LNCAP (cell line): ENCODE measurements around the gene DNAH17.

Source experiments
- TF ChIP-seq, protein P1 (sequence below): fragments of 450-650 bp; IDR thresholded peaks from 2 replicates; pipeline ENCODE4 v1.5.1; 2017; ENCODE audit warnings: mild to moderate bottlenecking

The DNAH17 gene

DNA sequence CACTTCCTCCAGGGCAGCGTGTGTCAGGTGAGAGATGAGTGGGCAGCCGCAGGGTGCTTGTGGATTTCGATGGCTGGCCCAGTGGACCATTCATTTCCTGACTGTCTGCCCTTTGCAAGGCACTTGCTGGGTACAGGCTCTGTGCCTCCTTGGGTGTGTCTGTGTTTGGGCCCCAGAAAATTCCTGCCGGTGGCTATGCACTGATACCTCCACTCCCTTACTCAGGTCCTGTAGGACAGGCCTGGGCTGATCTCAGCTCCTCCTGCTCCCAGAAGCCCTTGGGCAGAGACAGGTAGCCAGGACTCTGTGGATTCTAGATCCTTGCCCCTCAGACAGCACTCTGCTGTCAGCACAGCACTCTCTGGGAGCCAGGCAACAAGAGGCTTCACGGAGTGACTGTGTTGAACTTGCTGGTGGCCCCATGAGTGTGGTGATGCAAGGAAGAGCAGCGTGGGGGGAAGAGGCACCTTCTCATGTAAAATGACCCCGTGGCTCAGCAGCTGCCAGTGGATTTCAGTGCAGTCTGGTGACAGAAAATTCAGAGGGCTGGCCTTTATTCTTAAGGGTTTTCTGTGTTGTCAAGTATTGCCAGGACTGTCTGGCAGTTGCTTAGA is 169.7 kb downstream of the DNAH17 start:
- TF ChIP-seq, protein P1, sequence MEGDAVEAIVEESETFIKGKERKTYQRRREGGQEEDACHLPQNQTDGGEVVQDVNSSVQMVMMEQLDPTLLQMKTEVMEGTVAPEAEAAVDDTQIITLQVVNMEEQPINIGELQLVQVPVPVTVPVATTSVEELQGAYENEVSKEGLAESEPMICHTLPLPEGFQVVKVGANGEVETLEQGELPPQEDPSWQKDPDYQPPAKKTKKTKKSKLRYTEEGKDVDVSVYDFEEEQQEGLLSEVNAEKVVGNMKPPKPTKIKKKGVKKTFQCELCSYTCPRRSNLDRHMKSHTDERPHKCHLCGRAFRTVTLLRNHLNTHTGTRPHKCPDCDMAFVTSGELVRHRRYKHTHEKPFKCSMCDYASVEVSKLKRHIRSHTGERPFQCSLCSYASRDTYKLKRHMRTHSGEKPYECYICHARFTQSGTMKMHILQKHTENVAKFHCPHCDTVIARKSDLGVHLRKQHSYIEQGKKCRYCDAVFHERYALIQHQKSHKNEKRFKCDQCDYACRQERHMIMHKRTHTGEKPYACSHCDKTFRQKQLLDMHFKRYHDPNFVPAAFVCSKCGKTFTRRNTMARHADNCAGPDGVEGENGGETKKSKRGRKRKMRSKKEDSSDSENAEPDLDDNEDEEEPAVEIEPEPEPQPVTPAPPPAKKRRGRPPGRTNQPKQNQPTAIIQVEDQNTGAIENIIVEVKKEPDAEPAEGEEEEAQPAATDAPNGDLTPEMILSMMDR, result no peak

GRCh38 chr17:78406920-78407319 is 170.3 kb downstream of the DNAH17 start:
- TF ChIP-seq, protein P1, result no peak

DNA sequence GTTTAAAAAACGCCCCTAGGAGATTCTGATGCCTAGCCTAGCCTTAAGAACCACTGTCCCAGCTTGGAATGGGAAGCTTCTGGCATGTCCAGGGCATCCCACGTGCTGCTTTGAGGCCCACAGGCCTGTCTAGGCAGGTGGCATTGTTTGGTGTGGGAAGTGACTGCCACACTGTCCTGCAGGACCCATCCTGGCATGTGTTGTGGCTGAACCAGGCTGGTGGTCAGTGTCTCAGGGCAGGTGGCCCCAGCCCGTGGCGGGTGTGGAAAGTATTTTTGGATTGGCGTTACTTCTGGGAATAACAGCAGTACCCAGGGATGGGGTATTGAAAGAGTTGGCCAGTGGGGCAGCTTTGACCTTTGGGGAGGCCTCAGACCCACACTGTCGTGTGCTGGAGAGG is 170.8 kb downstream of the DNAH17 start:
- TF ChIP-seq, protein P1, result no peak

DNA sequence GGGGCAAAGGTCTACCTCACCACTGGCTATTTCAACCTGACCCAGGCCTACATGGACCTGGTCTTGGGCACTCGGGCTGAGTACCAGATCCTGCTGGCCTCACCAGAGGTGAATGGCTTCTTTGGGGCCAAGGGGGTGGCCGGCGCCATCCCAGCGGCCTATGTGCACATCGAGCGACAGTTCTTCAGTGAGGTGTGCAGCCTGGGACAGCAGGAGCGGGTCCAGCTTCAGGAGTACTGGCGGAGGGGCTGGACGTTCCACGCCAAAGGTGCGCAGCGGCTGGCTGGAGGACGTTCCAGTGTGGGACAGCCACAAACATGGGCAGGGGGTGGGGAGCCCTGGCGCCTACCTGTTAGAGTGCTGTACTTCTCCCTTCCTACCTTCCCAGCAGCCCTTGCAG is 173.4 kb downstream of the DNAH17 start:
- TF ChIP-seq, protein P1, result no peak

- TF ChIP-seq, protein P1, result no peak
Measured at GRCh38 chr17:78401891-78402290, 175.3 kb downstream of the DNAH17 start.

GRCh38 chr17:78401246-78401645 is 175.9 kb downstream of the DNAH17 start:
- TF ChIP-seq, protein P1, result no peak

DNA sequence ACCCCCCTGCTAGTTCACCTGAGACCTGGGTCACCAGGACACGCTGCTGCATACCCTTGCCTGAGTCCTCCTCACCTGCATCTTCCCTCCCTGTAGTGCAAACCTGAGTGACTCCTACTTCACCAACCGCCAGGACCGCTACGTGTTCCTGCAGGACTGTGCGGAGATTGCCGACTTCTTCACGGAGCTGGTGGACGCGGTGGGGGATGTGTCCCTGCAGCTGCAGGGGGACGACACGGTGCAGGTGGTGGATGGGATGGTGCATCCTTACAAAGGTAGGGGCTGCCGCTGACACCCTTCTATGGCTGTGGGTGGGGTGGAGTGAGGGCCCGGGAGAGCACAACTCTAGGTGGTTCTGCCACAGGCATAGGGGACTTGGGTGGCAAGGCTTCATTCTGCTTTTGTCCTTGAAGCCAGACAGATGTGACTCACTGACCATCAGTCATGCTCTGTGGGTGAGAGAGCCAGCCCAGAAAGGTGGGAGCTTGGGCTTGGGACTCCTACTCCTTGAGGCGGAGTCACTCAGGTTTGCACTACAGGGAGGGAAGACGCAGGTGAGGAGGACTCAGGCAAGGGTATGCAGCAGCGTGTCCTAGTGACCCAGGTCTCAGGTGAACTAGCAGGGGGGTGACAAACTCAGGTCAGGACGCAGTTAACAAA is 176.5 kb downstream of the DNAH17 start:
- TF ChIP-seq, protein P1, result no peak
